ENCODE data around the gene CDH15.
"Not testable (repeated sequence)": the region's sequence is repeated elsewhere in the genome, so short reads cannot be mapped to it uniquely, and the experiment has no call there.

DNA sequence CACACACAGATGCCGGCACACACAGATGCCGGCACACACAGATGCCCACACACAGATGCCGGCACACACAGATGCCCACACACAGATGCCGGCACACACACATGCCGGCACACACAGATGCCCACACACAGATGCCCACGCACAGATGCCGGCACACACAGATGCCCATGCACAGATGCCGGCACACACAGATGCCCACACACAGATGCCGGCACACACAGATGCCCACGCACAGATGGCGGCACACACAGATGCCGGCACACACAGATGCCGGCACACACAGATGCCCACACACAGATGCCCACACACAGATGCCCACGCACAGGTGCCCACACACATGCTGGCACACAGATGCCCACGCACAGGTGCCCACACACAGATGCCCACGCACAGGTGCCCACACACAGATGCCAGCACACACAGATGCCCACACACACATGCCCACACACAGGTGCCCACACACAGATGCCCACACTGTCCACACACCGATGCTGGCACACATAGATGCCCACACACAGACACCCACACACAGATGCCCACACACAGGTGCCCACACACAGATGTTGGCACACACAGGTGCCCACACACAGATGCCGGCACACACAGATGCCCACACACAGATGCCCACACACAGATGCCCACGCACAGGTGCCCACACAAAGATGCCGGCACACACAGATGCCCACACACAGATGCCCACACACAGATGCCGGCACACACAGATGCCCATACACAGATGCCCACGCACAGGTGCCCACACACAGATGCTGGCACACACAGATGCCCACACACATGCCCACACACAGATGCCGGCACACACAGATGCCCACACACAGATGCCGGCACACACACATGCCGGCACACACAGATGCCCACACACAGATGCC, 17.2 kb downstream of the CDH15 start:
- not testable (repeated sequence) for TF ChIP-seq CTCF, POLR2A, EP300 (IDR thresholded peaks at IDR 0.05)
